HG03175 (cell line): ENCODE measurements around the gene ADAMTS16.

ENCODE experiments used
- ATAC-seq: cut with Tn5 transposase; IDR thresholded peaks from one replicate; pipeline ENCODE4 v1.9.1; 2021; ENCODE audit warnings: mild to moderate bottlenecking, moderate library complexity; ENCODE audit not compliant: unreplicated experiment

ADAMTS16 gene

DNA sequence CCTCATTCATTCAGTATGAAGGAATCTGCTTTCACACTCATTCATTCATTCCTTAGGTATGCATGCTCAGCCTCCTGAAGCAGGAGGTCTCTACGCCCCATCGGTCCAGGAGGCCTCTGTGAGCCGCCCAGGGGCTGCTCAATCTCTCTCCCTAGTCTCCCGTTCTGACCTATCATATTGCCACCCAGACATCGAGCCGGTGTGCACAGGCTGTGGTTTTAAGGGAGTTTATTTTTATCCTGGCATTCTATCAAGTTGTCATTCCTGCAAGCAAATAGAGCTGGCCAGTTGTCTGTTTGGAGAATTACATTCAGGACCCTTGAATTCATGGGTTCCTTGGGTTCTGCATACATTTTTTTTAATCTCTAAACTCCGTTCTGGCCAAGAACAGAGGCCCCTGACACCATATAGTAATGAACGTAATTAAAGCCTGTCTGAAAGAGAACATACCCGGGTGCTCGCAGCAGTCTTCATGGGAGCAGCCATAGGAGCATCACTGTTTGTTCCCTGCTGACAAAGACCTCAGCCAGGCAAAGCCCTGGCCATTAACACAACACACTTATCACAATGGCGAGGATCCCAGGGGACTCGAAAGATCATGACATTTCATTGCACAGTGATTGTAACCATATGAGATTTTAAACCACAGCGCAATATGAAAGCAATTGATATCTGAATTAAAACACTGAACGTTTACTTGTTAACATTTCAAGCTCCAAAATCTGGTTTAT lies 80.9 kb downstream of the ADAMTS16 start:
- ATAC-seq, result no peak

DNA sequence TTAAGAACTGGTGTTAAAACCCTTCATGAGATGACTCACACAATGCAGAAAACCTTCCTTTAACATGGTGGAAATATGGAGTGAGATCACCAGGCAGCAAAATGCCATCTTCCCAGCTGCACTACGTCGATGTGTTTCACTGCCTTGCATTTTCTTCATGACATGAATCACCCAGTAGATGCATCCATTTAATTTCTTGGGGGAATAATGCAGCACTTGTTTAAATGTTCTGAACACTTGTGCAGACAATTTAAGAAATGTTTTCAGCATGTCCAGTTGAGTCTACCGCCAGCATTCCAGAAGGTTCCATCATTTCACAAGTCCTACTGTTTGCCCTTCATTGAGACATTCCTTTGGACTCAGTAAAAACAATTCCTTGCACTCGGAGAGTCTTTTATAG lies 81.6 kb downstream of the ADAMTS16 start:
- no peak for ATAC-seq

DNA sequence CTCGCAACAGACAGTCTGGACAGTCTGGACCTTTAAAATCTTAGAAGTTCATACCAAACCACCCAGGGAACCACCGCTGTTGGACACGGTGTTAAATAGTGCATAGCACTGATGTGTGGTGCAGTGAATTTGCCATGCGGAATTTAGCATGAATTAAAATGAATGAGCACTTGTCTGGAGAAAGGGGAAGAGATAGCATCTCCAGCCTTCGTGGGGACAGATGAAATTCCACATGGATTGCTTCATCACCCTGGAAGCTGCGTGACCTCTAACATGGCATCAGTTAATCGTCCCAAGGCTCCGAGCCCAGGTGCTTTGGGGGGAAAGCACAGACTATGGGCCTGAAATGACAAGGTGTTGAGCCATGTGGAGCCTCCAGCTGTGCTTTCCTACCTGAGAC lies 91.4 kb downstream of the ADAMTS16 start:
- no peak for ATAC-seq

DNA sequence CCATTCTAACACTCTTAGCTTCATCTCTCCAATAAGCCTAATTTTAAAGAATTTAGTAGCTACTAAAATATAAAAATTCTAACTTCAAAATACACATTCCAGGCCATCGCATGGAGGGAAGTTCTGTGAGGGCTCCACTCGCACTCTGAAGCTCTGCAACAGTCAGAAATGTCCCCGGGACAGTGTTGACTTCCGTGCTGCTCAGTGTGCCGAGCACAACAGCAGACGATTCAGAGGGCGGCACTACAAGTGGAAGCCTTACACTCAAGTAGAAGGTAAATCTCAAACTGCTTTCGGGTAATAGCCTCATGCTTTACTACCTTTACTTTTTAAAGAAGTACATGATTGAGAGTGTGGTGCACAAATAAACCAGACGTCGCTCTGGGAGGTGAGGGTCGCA lies 94.8 kb downstream of the ADAMTS16 start:
- ATAC-seq, result no peak

DNA sequence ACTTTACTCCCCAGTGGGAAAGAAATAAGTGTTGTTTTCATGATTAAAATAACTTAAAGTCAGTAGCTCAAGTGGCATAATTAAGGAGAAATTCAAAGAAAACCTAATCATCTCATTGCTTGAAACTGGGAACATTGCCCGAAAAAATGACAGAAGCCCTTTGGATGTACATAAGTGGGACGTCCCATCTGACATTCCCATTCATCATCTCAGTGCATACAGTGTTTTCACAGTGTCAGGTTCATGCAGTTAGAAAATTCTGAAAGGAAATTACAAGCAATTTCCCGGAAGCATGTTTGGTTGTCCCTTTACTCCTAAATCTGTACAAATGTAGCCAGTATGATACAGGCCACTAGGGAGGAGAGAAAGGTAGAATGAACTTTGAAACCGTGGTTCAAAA lies 95.6 kb downstream of the ADAMTS16 start:
- no peak for ATAC-seq

DNA sequence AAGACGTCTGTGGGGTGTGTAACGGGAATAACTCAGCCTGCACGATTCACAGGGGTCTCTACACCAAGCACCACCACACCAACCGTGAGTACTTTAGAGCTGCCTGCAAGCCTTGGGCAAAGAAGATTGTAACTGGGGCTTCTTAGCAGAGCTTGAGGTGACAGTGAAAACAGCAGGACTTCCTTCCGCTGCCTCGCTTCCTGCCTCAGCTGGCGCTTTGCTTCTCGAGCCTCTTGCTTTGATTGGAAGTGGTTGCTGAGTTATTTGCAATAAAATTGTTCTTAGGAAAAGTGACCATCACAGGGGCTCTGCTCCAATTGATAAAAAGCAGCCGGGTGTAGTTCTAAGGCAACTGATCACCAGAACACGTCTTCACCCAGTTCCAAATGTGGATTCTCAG lies 99.1 kb downstream of the ADAMTS16 start:
- no peak for ATAC-seq

DNA sequence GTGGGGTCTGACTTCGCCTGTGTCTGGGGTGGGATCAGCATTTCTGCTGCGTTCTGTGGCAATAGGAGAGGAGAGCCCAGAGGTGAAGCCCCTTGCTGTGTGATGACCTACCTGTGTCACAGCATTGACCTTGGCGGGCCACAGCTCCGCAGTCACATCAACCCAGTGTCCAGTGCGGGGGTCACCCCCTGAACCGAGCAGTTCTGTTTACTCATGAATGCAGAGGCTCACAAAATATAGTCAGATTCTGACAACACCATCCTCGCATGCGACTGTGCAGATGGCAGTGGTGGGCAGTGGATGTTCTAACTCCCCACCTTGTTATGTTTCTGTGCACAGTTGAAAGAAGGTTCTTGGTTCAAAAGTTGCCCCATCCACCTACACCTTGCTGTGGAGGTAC lies 100.1 kb downstream of the ADAMTS16 start:
- ATAC-seq, result no peak

DNA sequence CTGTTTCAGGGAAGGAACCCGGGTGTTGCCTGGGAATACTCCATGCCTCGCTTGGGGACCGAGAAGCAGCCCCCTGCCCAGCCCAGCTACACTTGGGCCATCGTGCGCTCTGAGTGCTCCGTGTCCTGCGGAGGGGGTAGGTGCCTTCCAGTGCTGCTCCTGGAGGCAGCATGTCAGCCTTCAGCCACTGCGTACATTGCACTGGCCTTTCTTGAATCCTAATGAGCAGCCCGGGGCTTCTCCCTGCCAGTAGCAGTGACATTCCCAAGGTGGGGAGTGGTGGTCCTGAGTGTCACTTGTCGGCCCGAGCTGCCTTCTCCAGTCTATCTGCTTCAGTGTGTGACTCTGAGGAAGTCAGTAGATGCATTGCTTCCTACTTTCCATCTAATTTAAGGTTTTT lies 101.9 kb downstream of the ADAMTS16 start:
- no peak for ATAC-seq

DNA sequence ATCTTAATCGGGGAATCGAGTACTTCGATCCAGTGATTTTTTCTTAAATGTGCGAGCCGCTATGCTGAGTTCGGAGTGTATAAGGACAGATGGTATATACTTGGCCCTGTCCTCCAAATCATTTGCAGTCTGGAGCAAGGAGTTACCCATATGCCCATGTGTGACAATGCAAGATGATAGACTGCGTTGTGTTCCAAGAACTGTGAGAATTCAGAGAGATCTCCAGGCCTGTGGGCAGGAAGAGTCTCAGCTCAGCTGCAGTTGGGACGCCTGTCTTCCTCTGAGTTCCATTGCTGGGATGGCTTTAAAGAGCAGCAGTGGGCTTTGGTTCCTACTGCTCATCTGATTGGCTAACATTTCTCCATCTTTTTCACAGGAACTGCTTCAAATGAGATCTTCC lies 106.6 kb downstream of the ADAMTS16 start:
- no peak for ATAC-seq

DNA sequence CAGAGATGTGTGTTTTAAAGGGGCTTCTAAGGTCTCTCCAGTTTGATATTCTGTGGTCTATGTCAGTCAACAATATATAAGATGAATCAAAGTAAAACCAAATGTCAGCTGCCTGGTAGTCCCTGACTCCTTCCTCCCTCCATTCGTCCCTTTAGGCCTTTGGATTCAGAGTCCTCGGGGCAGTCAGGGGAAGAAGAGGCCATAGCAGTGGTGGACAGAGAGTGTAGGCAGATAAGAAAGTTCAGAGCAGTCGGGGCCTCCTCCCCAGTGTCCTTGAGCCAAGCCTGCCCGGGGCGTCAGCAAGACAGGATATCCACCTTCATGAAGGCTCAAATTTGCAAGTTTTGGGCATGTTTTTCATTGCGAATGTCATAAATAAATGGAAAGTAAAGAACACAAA lies 110.6 kb downstream of the ADAMTS16 start:
- no peak for ATAC-seq

DNA sequence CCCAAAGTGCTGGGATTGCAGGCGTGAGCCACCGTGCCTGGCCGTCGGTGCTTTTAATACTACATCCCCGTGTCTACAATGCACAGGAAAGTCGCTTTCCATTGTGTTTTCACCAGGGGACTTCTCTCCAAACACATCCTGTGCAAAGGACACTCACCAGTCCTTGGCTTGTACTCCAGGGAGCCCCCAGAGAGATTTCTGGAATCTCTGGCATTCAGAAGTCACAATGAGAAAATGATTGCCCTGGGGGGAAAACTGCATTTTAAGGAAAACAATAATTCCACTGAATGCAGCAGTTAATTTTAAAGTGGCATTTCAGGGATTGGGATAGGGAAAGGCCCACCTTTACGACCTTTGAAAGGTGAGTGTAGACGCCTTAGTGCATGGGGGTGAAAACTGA lies 112.0 kb downstream of the ADAMTS16 start:
- no peak for ATAC-seq

DNA sequence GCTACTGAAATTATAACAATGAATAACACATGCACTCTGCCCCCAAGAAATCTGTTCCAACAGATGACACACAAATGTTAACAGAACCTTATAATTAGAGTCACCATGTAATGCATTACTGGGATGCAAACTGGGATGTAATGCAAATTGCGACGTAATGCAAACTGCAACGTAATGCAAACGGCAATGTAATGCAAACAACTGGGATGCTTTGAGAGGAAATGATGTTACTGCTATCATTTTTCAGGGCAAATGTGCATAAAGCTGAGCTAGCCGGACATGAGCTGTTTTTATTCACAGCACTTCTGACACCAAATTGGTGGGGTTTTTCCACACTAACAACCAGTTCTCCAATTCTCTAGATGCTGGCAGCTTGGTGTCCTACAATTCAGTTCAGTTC lies 117.2 kb downstream of the ADAMTS16 start:
- no peak for ATAC-seq

DNA sequence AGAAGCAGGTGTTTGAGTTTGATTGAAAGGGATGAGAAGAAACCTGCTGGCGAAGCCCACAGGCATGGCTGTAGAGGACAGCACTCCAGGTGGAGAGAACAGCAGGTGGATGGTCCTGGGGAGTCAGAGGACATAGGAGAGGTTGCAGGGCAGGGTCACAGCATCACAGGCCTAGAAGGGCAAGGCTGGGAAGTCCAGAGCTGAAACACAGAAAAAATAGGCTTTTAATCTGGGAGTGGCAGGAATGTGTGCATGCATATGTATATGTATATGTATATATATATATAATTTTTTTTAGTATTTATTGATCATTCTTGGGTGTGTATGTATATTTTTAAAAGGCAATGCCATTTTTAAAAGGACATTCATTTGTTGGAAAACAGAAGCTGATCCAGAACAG lies 118.4 kb downstream of the ADAMTS16 start:
- ATAC-seq, result no peak

DNA sequence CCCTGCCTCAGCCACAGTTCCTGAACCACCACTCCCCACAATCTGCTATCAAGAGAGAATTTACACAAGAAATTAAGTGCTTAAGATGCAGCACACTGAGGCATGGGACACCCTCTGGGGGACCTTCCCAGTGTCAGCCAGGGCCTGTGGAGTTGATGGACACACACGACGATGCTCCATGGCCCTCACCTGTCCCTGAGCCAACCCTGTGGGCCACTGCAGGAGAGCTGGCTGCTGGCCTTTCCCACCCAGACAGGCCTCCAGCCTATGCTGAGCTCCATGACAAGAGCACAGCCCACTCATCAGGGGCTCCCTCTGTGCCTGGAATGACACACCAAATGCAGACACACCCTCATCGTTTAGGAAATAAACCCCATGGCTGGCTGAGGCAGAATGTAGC lies 124.6 kb downstream of the ADAMTS16 start:
- no peak for ATAC-seq

DNA sequence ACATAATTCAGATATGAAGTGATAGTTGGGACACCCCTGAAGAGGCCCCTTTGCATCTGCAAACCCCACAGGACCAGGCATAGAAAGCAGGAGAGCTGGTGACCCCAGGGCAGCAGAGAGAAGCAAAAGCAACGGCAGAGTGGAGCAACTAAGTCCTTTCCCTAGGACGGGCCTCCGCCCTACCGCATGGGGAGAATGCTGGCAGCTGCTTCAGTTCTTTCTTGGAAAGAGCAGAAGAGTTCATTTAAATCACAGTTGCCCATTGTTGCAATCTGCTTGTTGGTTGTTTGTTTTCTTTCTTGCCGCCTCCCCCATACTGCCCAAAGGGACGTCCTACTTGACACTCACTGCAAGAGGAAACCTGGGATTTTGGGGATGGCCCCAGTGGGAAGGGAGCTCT lies 126.2 kb downstream of the ADAMTS16 start:
- ATAC-seq, result no peak

DNA sequence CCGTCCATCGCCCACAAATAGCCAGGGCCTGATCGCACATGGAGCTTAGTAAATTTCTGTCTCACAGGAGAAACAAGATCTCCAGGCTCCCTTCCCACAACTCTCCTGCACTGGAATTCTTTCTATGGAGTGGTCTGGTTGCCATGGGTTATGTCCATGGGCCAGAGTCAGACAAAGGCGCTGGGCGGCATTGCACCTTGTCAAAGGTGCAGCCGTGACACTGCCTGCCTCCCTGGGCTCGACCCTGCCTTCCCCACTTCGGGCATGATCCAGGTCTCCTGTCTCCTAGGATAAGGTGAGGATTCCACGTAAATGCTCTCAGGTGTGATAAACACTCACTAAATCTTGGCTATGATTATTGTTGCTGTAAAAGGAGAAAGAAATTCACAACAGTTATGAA lies 130.0 kb downstream of the ADAMTS16 start:
- no peak for ATAC-seq

DNA sequence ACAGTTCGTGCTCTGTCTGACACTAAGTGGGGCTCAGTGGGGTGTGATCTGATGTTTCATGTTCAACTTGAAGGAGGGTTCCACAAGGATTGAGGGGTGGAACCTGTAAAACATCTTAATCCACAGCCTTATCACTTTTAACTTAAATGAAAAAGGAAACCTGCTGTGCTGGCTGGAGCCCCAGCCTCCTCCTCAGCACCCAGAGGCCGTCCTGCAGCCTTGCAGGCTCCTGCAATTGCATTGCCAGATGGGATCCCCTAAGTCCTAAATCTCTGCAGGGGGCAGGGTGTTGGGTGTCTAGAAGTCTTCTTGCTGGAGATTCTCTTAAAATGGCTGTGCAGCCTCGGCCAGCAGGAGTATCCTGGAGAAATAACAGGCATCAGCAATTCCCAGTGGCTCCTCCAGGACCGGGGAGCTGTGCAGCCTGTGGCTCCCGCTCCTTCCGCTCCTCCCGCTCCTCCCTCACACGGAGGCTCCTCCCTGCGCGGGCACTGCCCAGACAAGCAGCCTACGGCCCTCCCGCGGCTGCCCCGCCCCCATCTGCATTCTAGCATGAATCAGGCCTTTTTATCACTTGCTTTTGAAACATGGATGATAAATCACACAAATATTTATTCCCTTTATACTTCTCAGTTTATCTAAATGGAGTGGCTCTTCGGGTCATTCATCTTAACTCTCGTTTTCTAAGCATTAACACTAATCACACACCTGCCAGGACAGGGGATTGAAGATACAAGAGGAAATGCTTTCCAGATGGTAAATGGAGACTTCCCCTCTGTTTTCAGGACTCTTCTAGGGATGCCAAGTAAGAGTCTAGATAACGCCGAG lies 131.0 kb downstream of the ADAMTS16 start:
- no peak for ATAC-seq

DNA sequence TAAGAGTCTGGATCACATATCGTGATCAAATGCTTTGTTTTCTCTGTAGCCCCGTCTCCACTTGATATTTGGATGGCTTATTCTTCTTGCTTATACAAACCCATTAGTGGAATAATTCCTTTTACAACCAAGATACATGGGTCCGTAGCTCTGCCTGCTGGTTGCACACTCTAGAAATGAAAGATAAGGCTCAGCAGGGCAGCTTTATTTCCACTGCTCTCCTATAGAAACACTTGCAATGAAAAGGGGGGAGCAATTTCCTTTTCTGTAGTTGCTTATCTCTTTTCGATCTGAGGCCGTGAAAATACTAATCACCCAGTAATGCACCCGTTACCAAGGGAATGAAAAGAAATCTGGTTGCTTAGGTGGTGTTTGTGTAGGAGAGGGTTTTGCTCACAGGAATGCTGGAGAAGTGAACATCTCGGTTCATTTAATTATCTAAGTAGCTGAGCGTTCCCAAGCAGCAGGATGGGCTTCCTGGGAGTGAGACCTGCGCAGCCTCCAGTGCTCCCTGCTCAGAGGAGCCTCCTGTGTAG lies 131.7 kb downstream of the ADAMTS16 start:
- no peak for ATAC-seq

DNA sequence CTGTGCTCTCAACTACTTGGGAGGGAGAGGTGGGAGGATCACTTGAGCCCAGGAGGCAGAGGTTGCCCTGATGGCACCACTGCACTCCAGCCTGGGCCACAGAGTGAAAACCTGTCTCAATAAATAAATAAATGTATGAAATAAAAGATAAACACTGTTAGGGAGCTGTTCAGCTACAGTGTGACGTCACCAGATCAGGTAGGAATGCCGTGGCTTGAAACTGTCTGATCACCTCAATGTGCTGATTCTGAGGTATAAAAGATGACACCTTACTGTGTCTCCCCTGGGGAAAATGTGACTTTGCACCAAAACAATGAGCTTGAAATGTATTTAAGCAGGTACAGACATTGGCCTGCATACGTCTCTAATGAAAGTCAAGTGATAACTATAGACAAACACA lies 133.3 kb downstream of the ADAMTS16 start:
- ATAC-seq, result no peak

DNA sequence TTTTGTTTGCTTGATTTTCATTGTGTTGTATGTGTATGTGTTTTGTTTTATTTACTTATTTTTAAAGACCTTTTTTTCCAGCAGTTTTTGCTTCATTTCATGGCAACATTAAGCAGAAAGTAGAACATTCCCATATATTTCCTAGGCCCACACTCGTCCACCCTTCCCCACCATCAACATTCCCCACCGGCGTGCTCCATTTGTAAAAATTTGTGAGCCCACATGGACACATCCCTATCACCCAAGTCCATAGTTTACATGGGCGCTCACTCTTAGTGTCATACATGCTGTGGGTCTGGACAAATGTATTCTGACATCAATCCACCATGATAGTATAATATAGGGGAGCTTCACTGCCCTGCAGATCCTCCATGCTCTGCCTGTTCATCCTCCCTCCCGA lies 133.8 kb downstream of the ADAMTS16 start:
- ATAC-seq, result no peak

DNA sequence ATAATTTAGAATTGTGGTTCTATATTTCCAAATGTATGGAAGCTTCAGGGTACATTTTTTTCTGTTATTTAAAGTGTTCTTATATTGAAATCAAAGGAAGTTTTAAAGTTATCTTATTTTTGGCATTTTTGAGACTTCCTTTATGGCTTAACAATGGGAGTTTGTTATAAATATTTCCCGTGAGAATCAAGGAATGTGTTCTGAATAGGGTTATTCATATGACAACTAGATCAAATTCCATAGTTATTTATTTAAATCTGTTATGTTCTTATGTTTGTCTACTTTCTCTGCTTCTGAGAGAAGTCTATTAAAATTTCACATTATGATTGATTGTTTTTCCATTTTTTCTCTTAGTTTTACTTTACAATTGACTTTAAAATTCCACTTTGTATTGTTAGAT lies 135.1 kb downstream of the ADAMTS16 start:
- no peak for ATAC-seq

DNA sequence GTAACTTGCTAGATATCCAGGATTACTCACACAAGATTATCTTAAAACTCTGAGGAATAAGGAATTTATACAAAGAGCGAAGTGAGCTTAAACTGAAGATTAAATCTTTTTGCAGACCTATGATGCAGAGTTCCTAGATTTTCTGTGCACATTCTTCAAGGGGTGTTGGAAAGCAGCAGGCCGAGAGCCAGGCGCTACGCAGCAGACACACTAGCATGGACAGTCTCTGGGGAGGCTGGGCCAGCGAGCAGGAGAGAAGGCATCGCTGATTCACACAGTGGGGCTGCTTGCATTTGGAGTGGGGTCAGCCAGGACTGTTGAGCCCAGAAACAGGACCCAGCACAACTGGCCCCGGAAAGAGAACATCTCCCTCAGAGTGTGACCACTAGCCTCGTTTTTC lies 136.3 kb downstream of the ADAMTS16 start:
- no peak for ATAC-seq
